Measurements from ENCODE around the gene TERT.

The TERT gene

DNA sequence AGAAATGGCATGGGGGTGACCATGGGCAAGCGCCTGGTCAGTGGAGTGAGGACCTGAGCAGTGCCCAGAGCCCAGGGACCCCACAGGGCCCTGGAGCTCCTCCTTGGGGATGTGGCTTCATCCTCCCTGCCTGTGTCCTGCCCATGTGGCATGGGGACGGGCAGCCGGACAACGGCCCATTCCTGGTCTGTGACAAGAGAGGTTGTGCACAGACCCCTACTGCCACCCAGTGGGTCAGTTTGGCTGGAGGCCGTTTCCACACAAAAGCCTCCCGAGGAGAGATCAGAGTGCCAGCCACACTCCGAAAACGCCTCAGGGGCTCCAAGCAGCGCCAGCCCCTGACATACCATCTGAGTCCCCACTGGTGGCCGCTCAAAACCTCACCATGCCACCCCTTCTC, 49.9 kb downstream of the TERT start:
- TF ChIP-seq, protein P1, sequence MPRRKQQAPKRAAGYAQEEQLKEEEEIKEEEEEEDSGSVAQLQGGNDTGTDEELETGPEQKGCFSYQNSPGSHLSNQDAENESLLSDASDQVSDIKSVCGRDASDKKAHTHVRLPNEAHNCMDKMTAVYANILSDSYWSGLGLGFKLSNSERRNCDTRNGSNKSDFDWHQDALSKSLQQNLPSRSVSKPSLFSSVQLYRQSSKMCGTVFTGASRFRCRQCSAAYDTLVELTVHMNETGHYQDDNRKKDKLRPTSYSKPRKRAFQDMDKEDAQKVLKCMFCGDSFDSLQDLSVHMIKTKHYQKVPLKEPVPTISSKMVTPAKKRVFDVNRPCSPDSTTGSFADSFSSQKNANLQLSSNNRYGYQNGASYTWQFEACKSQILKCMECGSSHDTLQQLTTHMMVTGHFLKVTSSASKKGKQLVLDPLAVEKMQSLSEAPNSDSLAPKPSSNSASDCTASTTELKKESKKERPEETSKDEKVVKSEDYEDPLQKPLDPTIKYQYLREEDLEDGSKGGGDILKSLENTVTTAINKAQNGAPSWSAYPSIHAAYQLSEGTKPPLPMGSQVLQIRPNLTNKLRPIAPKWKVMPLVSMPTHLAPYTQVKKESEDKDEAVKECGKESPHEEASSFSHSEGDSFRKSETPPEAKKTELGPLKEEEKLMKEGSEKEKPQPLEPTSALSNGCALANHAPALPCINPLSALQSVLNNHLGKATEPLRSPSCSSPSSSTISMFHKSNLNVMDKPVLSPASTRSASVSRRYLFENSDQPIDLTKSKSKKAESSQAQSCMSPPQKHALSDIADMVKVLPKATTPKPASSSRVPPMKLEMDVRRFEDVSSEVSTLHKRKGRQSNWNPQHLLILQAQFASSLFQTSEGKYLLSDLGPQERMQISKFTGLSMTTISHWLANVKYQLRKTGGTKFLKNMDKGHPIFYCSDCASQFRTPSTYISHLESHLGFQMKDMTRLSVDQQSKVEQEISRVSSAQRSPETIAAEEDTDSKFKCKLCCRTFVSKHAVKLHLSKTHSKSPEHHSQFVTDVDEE (CRISPR knock-in tag; IDR thresholded peaks at IDR 0.05): no peak
- TF ChIP-seq ARNTL (CRISPR knock-in tag; IDR thresholded peaks at IDR 0.05; ENCODE audit: borderline replicate concordance, low read depth) (no peak), ESRRG (CRISPR knock-in tag; IDR thresholded peaks at IDR 0.05) (no peak), CSDC2 (CRISPR knock-in tag; IDR thresholded peaks at IDR 0.05) (no peak), ISL1 (CRISPR knock-in tag; IDR thresholded peaks at IDR 0.05) (no peak), GLIS3 (CRISPR knock-in tag; IDR thresholded peaks at IDR 0.05) (no peak), BACH2 (CRISPR knock-in tag; IDR thresholded peaks at IDR 0.05; ENCODE audit: borderline replicate concordance) (no peak), ZNF70 (CRISPR knock-in tag; IDR thresholded peaks at IDR 0.05) (no peak), ZFP3 (CRISPR knock-in tag; IDR thresholded peaks at IDR 0.05) (no peak), RARB (CRISPR knock-in tag; IDR thresholded peaks at IDR 0.05) (no peak), SNAI2 (CRISPR knock-in tag; IDR thresholded peaks at IDR 0.05) (no peak), ZNF565 (CRISPR knock-in tag; conservative IDR thresholded peaks at IDR 0.05; ENCODE audit: low read depth) (no peak)
- TF ChIP-seq, protein P2, sequence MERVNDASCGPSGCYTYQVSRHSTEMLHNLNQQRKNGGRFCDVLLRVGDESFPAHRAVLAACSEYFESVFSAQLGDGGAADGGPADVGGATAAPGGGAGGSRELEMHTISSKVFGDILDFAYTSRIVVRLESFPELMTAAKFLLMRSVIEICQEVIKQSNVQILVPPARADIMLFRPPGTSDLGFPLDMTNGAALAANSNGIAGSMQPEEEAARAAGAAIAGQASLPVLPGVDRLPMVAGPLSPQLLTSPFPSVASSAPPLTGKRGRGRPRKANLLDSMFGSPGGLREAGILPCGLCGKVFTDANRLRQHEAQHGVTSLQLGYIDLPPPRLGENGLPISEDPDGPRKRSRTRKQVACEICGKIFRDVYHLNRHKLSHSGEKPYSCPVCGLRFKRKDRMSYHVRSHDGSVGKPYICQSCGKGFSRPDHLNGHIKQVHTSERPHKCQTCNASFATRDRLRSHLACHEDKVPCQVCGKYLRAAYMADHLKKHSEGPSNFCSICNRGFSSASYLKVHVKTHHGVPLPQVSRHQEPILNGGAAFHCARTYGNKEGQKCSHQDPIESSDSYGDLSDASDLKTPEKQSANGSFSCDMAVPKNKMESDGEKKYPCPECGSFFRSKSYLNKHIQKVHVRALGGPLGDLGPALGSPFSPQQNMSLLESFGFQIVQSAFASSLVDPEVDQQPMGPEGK (CRISPR knock-in tag; IDR thresholded peaks at IDR 0.05; ENCODE audit: borderline replicate concordance): no peak
- TF ChIP-seq, protein P3, sequence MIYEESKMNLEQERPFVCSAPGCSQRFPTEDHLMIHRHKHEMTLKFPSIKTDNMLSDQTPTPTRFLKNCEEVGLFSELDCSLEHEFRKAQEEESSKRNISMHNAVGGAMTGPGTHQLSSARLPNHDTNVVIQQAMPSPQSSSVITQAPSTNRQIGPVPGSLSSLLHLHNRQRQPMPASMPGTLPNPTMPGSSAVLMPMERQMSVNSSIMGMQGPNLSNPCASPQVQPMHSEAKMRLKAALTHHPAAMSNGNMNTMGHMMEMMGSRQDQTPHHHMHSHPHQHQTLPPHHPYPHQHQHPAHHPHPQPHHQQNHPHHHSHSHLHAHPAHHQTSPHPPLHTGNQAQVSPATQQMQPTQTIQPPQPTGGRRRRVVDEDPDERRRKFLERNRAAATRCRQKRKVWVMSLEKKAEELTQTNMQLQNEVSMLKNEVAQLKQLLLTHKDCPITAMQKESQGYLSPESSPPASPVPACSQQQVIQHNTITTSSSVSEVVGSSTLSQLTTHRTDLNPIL (CRISPR knock-in tag; IDR thresholded peaks at IDR 0.05; ENCODE audit: low read depth): no peak
- TF ChIP-seq, protein P4, sequence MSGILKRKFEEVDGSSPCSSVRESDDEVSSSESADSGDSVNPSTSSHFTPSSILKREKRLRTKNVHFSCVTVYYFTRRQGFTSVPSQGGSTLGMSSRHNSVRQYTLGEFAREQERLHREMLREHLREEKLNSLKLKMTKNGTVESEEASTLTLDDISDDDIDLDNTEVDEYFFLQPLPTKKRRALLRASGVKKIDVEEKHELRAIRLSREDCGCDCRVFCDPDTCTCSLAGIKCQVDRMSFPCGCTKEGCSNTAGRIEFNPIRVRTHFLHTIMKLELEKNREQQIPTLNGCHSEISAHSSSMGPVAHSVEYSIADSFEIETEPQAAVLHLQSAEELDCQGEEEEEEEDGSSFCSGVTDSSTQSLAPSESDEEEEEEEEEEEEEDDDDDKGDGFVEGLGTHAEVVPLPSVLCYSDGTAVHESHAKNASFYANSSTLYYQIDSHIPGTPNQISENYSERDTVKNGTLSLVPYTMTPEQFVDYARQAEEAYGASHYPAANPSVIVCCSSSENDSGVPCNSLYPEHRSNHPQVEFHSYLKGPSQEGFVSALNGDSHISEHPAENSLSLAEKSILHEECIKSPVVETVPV (CRISPR knock-in tag; IDR thresholded peaks at IDR 0.05): no peak
- no peak for ATAC-seq

DNA sequence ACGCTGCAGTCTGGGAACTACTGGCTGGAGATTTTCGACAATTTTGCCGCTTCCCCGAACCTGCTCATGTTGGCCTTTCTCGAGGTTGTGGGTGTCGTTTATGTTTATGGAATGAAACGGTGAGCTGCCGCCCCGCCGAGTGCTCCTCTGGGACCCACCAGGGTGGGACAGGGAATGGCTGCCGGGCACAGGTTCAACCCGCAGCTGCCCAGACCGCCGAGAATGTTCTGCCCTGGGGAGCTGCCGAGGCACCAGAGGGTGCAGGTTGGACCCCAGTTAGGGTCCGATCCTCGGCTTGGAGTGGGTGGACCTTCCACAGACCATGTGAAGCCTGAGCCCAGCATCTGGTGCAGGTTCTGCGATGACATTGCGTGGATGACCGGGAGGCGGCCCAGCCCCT, 50.6 kb downstream of the TERT start:
- TF ChIP-seq ZC3H10 (CRISPR knock-in tag; IDR thresholded peaks at IDR 0.05) (no peak), ISL1 (CRISPR knock-in tag; IDR thresholded peaks at IDR 0.05) (no peak), CSDC2 (CRISPR knock-in tag; IDR thresholded peaks at IDR 0.05) (no peak), ESRRG (CRISPR knock-in tag; IDR thresholded peaks at IDR 0.05) (no peak), ZFP3 (CRISPR knock-in tag; IDR thresholded peaks at IDR 0.05) (no peak), ARNTL (CRISPR knock-in tag; IDR thresholded peaks at IDR 0.05; ENCODE audit: borderline replicate concordance, low read depth) (no peak), TCF4 (CRISPR knock-in tag; IDR thresholded peaks at IDR 0.05; ENCODE audit: borderline replicate concordance) (no peak), ZNF70 (CRISPR knock-in tag; IDR thresholded peaks at IDR 0.05) (no peak), GLIS3 (CRISPR knock-in tag; IDR thresholded peaks at IDR 0.05) (no peak), ZFP30 (CRISPR knock-in tag; IDR thresholded peaks at IDR 0.05) (no peak), SNAI2 (CRISPR knock-in tag; IDR thresholded peaks at IDR 0.05) (no peak)
- TF ChIP-seq, protein P2 (CRISPR knock-in tag; IDR thresholded peaks at IDR 0.05; ENCODE audit: borderline replicate concordance): no peak
- TF ChIP-seq, protein P1 (CRISPR knock-in tag; IDR thresholded peaks at IDR 0.05): no peak
- TF ChIP-seq, protein P4 (CRISPR knock-in tag; IDR thresholded peaks at IDR 0.05): no peak
- TF ChIP-seq, protein P5, sequence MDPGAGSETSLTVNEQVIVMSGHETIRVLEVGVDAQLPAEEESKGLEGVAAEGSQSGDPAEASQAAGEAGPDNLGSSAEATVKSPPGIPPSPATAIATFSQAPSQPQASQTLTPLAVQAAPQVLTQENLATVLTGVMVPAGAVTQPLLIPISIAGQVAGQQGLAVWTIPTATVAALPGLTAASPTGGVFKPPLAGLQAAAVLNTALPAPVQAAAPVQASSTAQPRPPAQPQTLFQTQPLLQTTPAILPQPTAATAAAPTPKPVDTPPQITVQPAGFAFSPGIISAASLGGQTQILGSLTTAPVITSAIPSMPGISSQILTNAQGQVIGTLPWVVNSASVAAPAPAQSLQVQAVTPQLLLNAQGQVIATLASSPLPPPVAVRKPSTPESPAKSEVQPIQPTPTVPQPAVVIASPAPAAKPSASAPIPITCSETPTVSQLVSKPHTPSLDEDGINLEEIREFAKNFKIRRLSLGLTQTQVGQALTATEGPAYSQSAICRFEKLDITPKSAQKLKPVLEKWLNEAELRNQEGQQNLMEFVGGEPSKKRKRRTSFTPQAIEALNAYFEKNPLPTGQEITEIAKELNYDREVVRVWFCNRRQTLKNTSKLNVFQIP (CRISPR knock-in tag; IDR thresholded peaks at IDR 0.05; ENCODE audit: borderline replicate concordance, low read depth): no peak

More for the DNA sequence above, 50.6 kb downstream of the TERT start:
- no peak for ATAC-seq

Measured in SK-N-SH treated with all-trans-retinoic acid at 6 μM for 48 hours (cell line).